A204.1 (cell line): ENCODE measurements around the gene TBL1XR1.
"Not testable (repeated sequence)": the region's sequence is repeated elsewhere in the genome, so short reads cannot be mapped to it uniquely, and the experiment has no call there.

Experiments used
- FAIRE-seq: peaks from 2 replicates; lab custom pipeline; 2012; peaks lifted over from hg19 to GRCh38; lab: Jason Lieb, UNC

The TBL1XR1 gene

GRCh38 chr3:177139220-177139619 lies 58.1 kb downstream of the TBL1XR1 start:
- not testable (repeated sequence) for FAIRE-seq

DNA sequence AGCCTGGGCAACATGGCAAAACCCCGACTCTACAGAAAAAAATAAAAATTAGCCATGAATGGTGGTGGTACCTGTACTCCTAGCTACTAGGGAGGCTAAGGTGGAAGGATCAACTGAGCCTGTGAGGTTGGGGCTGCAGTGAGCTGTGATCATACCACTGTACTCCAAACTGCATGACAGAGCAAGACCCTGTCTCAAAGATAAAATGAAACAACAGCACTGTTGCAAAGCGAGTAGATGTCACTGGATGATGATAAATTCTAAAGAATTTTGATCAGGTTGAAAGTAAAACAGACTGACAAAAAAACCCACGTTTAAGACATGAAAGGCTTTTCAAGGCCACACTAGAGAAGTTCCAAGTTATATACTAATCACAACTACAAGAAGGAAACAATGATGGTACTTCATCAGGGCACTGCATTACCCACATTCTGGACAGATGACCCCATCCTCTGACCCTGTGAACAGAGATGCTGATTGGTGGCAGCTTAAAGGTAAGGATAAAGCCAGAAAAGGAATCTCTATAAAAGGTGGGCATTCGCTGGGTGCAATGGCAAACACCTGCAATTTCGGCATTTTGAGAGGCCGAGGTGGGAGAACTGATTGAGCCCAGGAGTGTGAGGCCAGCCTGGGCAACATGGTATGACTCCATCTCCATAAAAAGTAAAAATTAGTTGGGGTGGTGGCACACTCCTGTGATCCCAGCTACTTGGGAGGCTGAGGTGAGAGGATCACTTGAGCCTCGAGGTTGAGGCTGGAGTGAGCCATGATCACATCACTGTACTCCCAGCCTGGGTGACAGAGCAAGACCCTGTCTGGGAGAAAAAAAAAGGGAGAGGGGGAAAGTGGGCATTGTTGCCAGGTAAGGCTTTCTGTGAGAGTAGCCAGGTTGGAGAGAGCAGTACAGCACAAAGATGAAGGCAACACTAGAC lies 59.2 kb downstream of the TBL1XR1 start:
- no peak for FAIRE-seq

DNA sequence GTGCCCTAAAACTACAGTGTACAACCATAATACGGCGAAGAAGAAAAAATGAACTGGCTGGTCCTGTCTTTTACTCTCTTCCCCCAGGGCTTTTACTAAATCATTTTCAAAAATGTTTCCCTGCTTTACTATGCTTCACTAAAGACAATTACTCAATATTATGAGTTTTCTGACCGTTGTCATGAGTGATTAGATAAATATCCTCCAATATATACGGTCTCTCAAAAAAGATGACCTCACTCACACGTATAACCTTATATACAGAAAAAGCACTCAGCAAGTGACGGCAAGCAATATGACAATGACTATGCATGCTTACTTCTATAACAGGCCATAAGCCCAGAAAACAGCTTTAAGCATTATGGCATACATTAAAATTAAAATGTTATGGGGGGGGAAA lies 60.5 kb downstream of the TBL1XR1 start:
- FAIRE-seq = no peak

DNA sequence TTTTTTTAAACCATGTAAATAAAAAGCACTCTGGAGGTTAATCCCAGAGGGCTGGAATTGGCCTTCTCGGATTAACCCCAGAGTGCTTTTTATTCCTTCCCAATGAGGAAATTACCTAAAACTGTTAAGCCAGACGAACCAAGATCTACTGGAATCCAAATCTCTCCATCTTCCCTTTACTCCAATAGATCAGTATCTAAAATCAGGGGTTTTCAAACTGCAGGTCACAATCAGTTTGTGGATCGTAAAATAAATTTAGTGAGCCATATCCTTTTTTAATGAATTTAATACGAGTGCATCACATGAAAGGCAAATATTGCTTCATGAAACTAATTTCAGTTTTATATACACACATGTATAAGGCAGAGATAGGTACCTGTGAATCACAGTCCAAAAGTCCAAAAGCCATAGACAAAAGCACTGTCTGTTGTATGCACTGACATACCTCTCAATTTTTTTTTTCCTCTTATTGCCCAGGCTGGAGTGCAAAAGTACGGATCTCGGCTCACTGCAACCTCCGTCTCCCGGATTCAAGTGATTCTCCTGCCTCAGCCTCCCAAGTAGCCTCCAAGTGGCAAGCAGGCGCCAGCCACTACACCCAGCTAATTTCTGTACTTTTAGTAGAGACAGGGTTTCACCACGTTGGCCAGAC lies 61.3 kb downstream of the TBL1XR1 start:
- no peak for FAIRE-seq

- FAIRE-seq = no peak
Measured at GRCh38 chr3:177134816-177135210, 62.5 kb downstream of the TBL1XR1 start.

- no peak for FAIRE-seq
Measured at GRCh38 chr3:177133860-177134815, 63.1 kb downstream of the TBL1XR1 start.

DNA sequence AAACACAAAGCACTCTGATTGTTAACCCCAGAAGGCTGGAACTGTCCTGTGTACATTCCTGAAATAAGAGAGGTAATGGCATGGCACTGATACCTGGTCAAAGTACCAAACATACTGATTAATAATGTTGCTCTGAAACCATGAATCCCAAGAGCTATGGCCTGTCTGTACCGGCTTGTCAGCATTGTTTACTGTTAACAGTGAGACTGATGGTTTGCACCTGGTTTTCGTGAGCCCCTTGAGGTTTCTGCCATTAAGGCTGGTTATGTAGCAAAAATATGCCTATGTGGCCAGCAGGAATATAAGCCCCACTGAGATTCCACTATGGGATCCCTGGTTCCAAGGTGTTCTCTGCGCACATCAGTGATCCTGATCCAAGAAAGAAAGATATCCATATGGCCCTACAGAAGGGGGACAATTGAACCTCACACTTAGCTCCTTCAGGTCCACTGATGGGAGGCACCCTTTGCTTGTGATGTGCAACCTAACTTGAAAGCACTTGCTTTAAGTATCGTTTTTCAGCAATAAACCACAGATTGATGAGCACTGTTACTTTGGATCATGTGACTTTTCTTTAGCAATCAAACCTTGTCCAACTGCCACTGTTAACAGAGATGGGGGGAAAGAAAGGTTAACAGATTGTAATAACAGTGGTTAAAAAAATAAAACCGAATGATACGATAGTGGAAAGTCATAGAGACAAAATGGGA lies 65.2 kb downstream of the TBL1XR1 start:
- no peak for FAIRE-seq

DNA sequence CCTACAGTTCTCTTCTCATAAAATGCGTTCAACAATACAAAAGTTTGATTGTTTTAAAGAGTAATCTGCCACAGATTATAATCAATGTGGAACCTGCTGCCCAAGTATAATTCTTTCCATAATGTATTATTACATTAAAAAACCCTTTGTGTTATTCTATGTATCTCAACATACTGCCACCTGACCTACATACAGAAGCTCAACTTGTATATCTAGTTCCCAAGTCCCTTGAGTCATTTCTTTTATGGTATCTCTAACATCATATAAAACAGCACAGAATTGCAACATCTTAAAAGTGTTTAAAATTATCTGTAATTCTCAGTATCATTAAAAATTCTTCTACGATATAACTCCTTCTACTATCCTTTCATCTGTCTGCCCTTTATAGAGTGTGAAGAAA lies 70.3 kb downstream of the TBL1XR1 start:
- no peak for FAIRE-seq

DNA sequence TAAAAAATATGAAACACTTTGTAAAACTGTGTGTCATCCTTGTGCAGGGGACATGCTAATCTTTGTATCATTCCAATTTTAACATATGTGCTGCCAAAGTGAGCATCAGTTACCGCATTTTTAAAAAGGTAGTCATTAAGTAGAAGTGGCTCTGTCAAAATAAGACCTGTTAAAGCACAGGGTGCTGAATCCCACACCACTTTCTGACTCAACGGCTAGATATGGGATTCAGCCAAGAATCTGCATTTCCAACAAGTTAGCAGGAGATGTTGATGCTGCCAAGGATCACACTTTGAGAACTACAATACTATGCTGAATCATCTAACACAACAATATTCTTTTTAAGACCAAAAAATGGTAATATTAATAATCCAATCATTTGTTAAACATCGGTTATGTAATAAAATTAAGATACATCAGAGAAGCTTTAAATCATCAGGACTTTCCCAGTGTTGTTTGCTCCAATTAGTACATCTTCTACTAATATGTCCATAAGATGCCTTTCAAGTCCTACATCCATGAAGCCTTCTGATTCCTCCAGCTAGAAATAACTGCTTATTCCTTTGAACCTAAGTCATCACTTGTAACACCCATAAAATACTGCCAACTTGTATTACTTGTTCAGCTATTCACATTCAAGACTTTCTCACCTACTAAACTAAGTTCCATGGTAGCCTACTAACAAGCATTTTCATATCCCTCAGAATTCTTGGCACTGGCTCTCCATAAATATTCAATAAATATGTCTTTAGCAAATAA lies 71.1 kb downstream of the TBL1XR1 start:
- no peak for FAIRE-seq

- FAIRE-seq = no peak
Measured at GRCh38 chr3:177124882-177125281, 72.4 kb downstream of the TBL1XR1 start.

DNA sequence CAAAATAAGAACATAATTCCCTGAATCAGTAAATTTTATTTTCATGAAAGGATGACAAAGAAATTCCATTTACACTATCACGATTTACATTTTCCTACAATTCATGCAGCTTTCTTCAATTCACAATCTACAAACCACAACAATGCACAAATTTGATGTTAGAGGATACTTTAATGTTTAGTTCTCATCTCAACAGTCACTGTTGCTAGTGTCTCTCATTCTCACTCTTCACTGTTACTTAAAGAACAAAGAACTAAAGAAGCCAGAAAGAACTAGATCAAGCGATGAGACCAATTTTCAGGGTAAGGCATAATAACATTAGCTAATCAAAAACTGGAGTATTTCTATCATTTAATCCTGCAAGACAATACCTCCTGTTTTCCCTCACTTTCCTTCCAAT lies 73.5 kb downstream of the TBL1XR1 start:
- FAIRE-seq = no peak

- no peak for FAIRE-seq
Measured at GRCh38 chr3:177122183-177122856, 75.0 kb downstream of the TBL1XR1 start.

GRCh38 chr3:177119829-177120228 lies 77.5 kb downstream of the TBL1XR1 start:
- no peak for FAIRE-seq

GRCh38 chr3:177114253-177114652 lies 83.0 kb downstream of the TBL1XR1 start:
- no peak for FAIRE-seq

DNA sequence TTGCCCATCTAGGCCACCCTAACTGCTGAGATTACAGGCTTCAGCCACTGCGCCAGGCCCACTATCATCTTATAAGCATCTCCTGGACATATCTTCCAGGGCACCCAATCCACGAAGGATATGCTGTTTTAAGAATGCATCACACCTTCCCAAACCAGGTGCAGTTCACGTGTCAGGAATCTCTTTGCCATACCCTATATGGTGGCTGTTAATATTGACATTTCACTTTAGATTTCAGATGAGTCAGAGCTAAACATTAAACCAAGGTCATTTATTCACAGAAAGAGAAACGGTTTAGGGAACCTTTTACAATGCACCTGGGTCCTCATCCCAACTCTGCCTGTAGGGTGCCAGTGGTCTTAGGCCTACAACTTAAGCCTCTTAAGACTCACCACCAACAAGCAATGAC lies 85.7 kb downstream of the TBL1XR1 start:
- no peak for FAIRE-seq

GRCh38 chr3:177110895-177111294 lies 86.4 kb downstream of the TBL1XR1 start:
- FAIRE-seq = no peak

- no peak for FAIRE-seq
Measured at GRCh38 chr3:177110386-177110785, 86.9 kb downstream of the TBL1XR1 start.

- FAIRE-seq = no peak
Measured at GRCh38 chr3:177109688-177110330, 87.5 kb downstream of the TBL1XR1 start.

GRCh38 chr3:177108648-177109047 lies 88.6 kb downstream of the TBL1XR1 start:
- no peak for FAIRE-seq
